ENCODE results near the gene CNTNAP4.

- TF ChIP-seq CTCF (IDR thresholded peaks at IDR 0.05) (no peak), POLR2A (IDR thresholded peaks at IDR 0.05) (no peak), POLR2AphosphoS5 (IDR thresholded peaks at IDR 0.05) (no peak)
Measured at GRCh38 chr16:76386784-76387183, 109.6 kb downstream of the CNTNAP4 start.
